GM21528 (cell line): Measurements from ENCODE around the gene MTMR1.

Experiments
- ATAC-seq: cut with Tn5 transposase; IDR thresholded peaks from one replicate; pipeline ENCODE4 v1.9.1; 2021; ENCODE audit warnings: mild to moderate bottlenecking, moderate library complexity; ENCODE audit not compliant: unreplicated experiment, low FRiP score

MTMR1 gene

DNA sequence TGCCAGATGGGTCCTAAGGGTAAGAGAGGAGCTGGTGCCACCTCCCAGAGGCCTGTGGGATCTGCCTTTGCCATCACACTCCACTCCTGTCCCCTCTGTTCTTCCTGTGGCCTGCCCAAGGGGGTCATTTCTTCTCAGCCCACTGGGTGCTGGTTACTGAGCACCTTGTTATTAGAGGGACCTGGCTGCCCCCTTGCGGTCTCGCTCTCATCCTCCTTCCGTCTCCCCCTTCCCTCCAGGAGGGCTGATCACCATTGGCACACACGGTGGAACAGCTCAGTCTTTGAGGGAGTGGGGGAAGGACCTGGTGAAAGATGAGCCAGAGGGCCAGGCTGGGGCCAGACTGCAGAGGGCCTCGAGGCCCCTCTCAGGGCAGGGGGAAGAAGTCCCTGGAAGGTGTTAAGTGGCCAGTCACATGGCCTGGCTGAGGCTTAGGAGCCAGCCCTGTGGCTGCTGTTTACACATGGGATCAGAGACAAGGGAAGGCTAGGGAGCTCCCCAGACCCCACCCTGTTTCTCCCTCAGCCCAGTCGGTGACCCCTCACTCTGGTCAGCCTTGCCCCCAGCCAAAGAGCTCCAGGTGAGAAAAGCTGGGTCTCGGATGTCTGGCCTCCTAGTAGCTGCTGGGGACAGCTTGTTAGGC, 68.1 kb downstream of the MTMR1 start:
- no peak for ATAC-seq

DNA sequence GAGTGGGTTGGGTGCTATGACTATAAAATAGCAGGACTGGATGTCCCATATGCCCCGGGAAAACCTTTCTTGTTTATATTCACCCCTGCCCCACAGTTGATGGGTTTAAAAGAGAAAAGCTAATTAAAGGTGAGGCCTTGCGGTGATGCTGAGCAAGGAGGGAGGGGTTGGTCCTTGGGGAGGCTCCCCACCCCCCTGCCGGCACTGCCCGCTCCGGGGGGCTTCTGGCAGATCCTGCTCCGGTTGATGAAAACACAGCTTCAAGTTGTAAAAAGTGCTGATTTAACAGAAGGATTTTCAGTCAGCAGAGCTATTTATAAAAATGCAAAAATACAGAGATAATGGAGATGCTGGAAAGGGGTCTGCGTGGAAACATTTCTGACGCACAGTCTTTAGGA, 68.6 kb downstream of the MTMR1 start:
- ATAC-seq, result no peak

DNA sequence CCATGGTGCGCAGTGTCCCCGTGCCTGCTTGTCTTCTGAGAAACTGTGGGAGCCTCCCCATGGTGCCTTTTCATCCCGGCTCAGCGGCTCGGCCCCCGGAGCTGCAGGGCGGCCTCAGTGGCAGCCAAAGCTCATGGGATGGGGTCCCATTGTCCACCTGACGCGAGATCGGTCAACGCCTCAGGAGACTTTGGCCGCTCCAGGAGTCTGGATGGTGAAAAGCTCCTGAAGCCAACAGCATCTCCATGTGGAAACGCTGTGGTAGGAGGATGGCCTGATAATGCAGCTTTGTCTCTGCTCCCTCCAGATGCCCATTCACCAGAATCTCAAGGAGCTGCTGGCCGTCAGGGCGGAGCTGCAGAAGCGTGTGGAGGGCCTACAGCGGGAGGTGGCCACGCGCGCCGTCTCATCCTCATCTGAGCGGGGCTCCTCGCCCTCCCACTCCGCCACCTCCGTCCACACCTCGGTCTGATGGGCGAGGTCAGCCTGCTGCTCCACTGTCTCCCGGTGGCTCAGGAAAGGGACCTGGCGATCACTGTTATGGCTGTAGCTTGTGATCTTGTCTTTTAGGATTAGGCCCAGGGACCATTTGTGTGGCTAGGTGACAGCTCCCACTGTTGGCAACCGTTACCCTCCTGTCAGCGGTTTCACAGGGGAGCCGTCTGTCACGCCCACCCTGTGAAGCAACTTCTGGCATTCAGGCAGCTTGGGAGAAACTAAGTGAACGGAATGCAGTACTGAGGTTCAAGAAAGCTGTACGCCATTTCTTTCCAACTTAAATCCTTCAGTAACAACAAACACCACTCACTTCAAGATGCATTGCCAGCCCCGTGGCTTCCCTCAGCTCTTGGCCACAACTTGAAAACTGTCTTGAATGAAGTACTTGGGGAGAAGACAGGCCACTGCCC, 69.3 kb downstream of the MTMR1 start:
- ATAC-seq, result no peak

DNA sequence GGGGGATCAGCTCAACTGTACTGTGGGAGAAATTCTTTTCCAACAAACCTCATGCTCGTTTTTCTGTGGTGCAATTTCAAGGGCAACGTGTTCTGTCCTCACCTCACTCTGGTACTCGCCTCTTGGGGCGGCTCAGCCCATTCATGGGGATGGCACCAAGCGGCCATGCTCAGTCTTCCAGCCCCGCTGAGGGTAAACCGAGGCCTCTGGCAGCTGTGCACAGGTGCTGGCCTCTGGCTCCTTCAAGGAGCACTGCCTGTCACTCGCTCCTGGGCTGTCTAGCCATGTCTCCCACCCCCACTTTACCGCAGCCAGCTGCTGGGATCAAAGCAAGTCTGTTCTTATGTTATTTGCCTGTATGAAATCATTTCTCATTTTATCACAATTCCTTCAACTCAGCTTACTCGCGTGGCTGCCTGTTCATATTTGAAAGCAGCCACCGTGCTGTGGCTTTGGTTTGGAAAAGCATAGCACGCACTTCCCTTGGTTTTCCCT, 70.2 kb downstream of the MTMR1 start:
- ATAC-seq, result no peak

DNA sequence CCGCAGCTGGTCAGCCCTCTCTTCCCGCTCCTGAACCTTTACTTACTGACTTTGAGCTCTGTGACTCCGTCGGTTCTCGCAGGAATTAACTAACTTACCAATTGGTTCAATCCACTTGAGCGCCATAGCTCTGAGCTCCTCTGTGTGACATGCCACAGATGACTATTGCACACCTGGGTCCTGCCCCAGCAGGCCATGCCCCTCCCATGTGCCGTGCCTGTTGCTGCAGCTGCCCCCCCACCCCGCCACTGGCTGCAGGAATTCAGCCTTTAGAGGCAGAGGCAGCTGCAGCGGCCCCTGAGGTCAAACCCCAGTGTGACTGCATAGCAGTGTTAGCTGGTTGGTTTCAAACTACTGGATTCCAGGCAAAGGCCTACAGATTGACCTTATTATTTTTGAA, 70.6 kb downstream of the MTMR1 start:
- no peak for ATAC-seq

DNA sequence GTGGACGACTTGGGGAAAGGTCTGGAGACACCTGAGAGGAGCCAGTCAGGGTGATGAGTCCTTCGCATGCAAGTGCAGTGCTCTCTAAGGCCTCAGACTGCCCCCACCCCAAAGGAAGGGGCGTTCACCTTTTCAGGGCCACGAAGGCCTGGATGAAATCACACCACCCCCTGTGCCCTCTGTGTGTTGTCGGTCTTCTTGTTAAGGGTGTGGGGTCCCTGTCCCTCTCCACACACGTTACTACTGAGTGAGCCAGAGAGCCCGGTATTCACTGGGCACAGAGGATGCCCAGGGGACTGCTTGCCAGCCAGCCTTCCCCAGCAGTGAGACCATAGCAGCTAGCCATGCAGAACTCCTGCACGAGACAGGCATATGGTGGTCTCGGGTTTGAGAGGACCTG, 72.0 kb downstream of the MTMR1 start:
- ATAC-seq, result no peak

DNA sequence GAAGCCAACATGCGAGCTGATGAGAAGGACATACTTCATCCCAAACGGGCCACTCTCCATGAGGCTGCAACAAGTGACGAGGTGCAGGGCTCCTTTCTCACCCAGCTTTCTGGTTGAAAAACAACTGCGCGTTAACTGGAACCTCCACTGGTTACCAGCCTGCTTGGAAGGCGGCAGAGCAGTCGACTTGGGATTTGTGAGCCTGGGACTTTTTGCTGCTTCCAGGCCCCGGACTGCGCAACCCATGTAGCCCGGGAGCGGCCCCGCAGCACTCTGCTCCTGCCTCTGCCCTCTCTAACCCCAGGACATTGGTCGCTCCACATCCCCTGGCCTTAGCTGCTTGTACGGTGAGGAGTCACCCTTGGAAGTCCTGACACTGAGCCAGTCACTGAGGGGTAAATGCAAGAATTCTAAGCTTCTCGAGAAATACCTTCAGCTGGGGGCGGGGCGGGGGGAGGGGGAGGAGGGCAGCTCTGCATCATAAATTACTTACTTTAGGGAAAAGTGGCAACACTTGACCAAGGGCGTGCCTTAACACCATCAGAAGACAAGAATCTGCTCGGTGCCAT, 72.7 kb downstream of the MTMR1 start:
- no peak for ATAC-seq

DNA sequence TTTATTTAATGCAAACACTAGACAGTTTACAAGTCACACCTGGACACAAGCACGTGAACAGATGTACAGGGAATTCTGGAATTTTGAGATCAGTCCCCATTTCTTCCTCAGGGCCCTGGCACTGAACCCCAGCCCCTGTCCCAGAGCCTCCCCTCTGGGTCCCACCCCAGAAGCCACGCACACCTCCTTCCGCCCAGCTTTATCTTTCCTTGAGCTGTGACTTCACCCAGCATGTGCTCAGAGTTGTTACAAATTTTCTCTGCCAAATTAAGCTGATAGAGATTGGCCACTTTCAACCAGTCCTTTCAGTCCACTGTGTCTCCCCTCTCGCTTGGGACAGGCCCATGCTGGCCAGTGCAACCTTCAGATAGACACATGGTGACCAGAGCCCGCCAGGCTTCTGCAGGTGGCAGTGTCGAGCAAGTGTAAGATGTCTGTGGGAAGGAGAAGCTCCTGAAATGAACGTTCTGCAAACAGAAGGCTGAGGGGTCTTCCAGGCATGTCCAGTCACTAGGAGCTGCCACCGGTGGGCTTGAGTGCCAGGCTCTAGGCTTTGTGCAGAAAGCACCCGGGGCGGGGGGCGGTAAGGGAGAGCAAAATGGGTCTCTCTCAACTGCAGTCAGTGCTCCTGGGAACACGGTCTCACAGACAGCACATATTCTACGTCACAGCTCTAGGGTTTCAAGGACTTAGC, 73.3 kb downstream of the MTMR1 start:
- no peak for ATAC-seq

DNA sequence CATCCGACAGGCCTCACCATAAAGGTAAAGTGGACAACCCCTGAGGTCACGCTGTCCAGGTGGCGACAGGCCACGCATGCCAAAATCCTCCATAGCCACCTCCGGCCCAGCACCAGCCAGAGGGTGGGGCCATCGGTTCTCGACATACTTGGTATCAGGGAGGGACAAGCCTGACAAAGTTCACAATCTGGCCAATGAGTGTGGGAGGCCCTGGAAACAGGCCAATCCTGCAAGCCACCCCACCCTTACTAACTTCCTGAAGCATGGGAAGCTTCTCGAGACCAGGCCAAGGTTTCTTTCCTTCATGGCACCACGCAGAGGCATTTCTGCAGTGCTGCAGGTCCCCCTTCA, 73.8 kb downstream of the MTMR1 start:
- ATAC-seq, result no peak

DNA sequence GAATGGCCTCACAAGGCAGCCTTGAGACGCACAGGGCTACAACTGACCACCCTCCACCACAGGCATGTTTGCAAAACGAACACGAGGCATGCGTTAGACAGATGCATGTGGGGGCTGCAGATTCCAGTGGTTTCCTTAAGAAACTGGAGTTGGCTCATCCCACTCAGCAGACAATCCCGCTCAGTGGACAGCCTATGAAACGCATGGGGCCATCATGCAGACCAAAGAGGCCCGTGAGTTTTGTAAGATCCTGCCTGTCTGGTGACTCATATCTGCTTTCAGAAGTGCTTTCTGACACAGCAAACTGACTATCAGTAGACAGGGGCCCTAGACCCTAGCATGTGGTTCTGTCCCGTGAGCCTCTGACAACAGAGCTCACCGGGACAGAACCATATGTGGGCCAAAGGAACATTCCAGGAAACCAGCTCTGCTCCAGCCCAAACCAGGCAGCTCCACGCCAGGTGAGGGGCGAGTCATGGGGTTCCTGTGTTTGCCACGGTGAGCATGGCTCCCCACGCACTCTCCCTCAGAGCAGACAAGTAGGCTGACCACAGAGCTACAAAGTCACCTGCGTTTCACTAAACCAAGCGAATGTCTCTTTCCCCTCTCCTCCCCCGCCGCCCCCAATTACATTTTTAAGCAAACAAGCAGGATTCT, 74.4 kb downstream of the MTMR1 start:
- no peak for ATAC-seq

DNA sequence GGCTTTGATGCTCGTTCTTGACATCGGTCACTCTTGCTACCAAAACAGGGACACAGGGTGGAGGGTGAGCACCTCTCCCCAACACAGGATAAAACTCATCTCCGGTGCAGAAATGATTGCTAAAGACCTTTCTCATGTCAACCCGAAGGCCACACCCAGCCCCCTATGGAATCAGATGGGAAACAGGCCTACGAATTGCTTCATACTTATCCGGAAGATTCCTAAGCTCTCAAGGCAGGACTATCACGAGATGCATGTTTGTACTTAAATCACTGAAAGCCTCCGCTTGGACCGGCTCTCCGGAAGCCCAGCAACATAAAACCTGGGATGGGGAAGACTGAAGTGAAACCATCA, 74.9 kb downstream of the MTMR1 start:
- no peak for ATAC-seq

DNA sequence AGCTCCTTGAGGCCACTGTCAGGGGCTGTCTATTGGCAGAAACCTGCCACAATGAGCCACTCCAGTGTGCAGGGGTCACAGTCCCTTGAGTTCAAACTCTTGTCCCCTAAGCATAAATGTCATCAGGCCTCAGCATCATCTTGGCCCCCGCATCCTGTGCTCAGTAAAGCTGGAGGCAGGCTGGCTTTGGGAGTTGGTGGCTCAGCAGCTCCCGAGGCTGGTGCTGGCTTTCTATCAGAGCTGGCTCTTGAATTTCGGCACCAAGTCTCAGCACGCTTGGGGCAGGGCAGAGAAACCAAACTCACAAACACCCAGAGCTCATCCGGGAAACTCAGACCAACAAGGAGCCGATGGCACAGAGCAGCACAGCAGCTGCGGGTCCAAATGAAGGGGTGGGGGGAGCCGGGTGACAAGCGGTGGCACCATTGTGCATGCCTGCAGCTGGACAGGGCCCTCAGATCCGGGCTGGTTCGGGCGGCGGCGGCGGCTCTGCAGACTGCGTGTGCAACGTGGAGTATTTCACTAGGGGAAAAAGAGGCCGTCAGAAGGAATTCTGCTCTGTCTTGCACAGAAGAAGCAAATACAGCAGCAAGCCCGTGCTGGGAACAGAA, 75.5 kb downstream of the MTMR1 start:
- ATAC-seq, result no peak

DNA sequence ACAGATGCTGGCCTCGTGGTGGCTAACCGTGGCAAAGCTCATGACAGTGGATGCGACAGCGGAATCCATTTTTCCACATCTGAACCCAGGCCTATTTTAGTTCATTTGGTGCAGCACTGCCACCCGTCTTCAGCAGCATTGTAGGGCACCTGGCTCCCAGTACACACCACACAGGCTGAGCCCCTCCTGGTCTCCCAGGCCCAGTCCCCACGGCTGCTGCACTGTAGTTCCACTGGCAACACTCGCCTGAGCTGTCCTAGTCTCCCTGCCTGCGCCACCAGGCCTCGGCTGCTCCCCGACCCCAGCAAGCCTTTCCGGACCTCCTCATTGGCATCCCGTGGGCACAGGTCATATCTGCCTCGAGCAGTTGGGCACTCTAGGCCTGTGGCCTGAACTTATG, 76.2 kb downstream of the MTMR1 start:
- no peak for ATAC-seq

DNA sequence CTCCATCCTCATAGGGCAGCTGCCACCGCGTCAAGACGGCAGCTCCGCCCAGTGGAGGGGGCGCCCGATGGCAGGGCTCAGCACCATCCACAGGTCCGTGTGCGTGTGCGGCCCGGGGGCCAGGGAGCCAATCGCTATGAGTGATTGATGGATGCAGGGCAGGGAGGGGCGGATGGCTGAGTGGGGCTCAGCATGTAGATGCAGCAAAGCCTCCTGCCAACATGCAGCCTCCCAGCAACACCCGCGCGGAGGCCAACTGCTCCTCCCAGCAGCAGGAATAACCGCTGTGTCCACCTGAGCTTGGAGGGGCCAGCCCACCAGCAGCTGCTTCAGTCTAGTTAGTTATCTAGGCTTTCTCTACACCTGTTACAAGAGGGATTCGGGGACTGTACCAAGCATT, 77.4 kb downstream of the MTMR1 start:
- ATAC-seq, result no peak

DNA sequence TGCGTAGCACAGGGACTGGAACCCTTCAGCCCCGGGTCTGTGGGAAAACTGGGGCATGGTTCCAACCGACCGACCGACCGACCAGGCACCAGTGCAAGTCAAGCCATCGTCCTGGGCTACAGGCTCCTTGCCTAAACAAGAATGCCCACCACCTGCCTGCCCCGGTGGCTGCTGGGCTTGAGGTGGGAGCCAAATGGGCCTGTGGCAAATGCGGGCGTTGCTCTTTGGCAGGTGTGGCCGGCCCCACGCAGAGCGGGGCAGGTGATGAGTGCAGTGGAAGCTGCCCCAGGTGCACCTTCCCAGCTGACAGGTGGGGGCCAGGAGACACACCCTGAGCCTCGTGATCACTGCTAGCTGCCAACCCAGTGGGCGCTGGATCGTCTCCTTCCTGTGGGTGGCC, 77.9 kb downstream of the MTMR1 start:
- ATAC-seq, result no peak

DNA sequence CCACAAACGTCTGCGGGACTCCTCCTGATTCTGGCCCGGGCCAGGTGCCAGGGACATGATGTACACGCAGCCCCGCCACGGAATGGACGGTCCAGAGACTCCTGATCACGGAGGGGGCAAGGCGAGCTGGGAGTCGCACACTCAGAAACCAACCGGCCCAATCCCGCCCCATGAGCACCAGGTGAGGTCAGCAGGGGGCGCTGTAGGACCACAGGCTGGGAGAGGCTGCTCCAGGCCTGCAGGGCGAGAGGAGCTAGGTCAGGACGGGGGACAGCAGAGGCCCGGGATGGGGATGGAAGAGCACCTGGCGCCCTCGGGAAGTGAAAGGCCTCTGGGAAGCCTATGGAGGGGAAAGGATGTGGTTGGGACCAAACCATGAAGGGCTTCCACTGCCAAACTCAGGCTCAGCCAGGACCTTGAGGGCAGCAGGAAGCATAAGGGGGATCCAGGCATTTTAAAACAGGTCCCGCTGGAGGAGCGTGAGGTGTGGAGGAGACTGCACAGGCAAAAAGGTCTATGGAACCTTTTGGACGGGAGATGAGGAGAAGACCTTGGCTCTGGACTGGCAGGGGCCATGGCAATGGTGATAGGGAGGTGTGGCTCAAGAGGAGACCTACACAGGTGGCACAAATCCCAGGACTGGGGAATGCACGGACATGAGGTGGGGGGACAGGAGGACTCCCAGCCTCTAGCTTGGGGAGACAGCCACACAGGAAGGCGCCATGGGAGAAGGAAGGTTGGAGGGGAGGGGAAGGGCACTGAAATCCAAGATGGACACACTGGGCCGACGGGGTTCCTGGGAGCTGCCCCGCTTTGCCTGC, 79.2 kb downstream of the MTMR1 start:
- peak; percentile 78 for ATAC-seq

DNA sequence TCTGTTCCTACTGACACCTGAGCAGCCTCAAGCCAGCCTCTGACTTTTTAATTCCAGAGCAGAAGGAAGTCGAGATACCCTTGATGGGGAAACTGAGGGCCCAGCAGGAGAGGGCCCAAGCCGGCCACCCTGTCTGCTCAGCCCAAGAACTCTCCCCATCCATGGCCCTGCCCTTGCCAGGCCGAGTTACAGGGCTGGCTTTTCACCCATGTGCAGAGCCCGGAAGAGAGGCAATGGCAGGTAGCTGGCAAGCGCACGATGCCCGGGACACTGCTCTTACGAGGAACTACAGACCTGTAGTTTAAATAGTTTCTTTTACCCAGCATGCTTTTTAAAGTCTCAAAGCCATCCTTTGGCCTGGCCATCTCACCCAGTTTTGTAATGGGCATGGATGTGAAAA, 79.9 kb downstream of the MTMR1 start:
- ATAC-seq, result no peak

DNA sequence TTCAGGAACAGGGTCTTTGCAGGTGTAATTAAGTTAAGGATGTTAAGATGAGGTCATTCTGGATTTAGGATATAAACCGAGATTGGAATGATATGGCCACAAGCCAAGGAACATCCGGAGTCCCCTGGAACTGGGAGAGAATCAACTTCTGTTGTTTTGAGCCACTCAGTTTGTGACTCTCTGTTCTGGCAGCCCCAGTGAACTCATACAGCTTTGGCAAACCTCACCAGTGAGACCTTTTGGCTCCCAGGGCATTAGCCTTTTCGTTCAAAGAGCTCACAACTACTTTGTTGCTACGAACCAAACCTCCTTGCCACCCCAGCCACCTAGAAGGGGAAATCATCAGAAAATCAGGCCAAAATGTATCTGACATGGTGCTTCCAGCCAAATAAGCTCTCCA, 80.4 kb downstream of the MTMR1 start:
- no peak for ATAC-seq

DNA sequence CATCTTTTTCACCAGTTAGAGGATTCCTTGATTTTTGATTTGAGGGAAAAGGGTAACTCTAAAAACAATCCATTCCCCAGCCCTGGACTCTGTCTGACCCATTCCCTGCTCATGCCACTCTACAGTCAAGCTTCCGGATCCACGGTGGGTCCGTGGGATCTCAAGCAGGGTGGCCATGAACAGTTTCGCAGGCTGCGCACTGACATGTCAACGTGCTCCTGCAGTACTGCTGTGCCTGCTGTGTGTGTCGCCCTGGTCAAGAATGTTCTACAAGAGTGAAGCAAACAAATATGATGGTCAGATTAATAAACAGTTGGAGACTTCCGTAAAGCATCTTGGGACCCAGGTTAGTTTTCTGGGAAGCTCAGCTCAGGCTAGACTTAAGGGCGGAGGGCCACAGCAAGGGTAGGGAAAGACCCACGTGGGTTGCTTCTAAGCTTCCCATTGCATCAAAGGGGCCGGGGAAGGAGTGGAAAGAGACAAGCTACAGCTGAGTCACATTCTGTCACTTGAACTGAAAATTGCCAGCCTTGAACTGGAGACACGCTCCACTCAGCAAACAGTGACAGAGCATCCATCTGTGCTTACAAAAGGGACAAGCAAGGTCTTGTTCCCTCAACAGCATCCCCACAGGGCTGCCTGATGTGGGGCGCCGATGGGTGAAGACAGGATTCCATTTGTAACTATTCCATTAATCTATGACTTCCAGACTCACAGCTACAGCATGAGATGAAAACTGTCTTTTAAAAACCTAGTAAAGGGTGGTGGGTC, 81.8 kb downstream of the MTMR1 start:
- no peak for ATAC-seq
